HEK293T (cell line): Measurements from ENCODE around the gene CRB3.

Experiments used
- ARNT ChIP-seq: fragments of 450-650 bp; IDR thresholded peaks from 2 replicates; pipeline ENCODE4 v1.6.1; 2017; ENCODE audit warnings: mild to moderate bottlenecking
- BHLHE40 ChIP-seq: fragments of 450-650 bp; IDR thresholded peaks from 2 replicates; pipeline ENCODE4 v1.6.1; 2016; ENCODE audit warnings: mild to moderate bottlenecking, moderate library complexity, borderline replicate concordance
- CTBP1 ChIP-seq: fragments of 450-650 bp; IDR thresholded peaks from 2 replicates; pipeline ENCODE4 v1.6.1; 2016; ENCODE audit warnings: borderline replicate concordance
- FOXA1 ChIP-seq: fragments of 450-650 bp; IDR thresholded peaks from 2 replicates; pipeline ENCODE4 v1.6.1; 2016; ENCODE audit warnings: mild to moderate bottlenecking
- FOXK2 ChIP-seq: fragments of 450-650 bp; IDR thresholded peaks from 2 replicates; pipeline ENCODE4 v1.6.1; 2016; ENCODE audit warnings: mild to moderate bottlenecking
- HDGF ChIP-seq: fragments of 450-650 bp; IDR thresholded peaks from 2 replicates; pipeline ENCODE4 v1.6.1; 2017; ENCODE audit warnings: antibody characterized with exemption, borderline replicate concordance
- LEF1 ChIP-seq: fragments of 450-650 bp; IDR thresholded peaks from 2 replicates; pipeline ENCODE4 v1.6.1; 2017; ENCODE audit warnings: mild to moderate bottlenecking, borderline replicate concordance
- NFRKB ChIP-seq: fragments of 450-650 bp; IDR thresholded peaks from 2 replicates; pipeline ENCODE4 v1.6.1; 2016; ENCODE audit warnings: mild to moderate bottlenecking, moderate library complexity
- PKNOX1 ChIP-seq: fragments of 450-650 bp; IDR thresholded peaks from 2 replicates; pipeline ENCODE4 v1.6.1; 2016
- SP1 ChIP-seq: fragments of 450-650 bp; IDR thresholded peaks from 2 replicates; pipeline ENCODE4 v1.6.1; 2017
- SUZ12 ChIP-seq: fragments of 450-650 bp; IDR thresholded peaks from 2 replicates; pipeline ENCODE4 v1.6.1; 2016; ENCODE audit warnings: mild to moderate bottlenecking
- ZNF384 ChIP-seq: fragments of 450-650 bp; IDR thresholded peaks from 2 replicates; pipeline ENCODE4 v1.6.1; 2016

- TF ChIP-seq ZNF384 (no peak), CTBP1 (no peak), FOXK2 (no peak), BHLHE40 (no peak), HDGF (no peak), SUZ12 (no peak), SP1 (no peak), PKNOX1 (no peak), LEF1 (no peak), NFRKB (no peak), ARNT (no peak), FOXA1 (no peak)
Observed at GRCh38 chr19:6514089-6514488, 50.0 kb downstream of the CRB3 start.
